ENCODE measurements around the gene RAPGEF5. TPM values are rescaled to one million over a fixed set of nuclear protein-coding genes. Genes with fewer than 3 reads are reported as not detected.

Gene RAPGEF5
- total and polyA plus RNA-seq, 12 donors = 5.1 to 87.0 (median 26.0) TPM

DNA sequence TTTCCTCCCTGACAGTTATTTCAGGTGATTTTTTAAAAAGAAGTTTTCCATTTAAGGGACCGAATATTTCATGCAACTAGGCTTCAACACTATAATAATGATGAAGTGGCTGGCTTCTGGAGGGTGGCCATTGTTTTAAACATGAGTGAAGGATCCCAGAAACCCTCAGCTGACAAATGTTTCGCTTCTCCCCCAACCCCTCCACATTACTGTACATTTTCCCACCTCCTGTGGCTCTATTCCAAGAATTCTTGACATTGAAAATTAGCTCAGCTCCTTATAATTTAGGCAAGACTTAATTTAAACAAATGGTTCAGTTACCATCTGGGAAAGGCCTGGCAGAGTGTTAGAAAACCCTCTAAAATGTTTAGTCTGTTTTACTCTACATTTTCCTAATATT lies 281.4 kb downstream of the RAPGEF5 start:
- H3K4me3 ChIP-seq = no peak overlapping the region
- H3K4me1 ChIP-seq (replicated peaks in 1 of 2) = no peaks in the 10 kb centered on the region
- H3K27ac ChIP-seq = no peak overlapping the region
- no peaks in the 10 kb centered on the region for H3K36me3 ChIP-seq (replicated peaks in 1 of 2)
- H3K9me3 ChIP-seq (replicated peaks in 1 of 3) = no peaks in the 10 kb centered on the region
- WGBS, 4 donors = 71 to 78% (median 75%) methylated on average over 2 of the region's 2 CpGs
- intact Hi-C loops (cut with DNase I) = no loop called here
- DNase-seq = no peak
- TF ChIP-seq POLR2A (IDR thresholded peaks at IDR 0.05) (no peak), CTCF (IDR thresholded peaks at IDR 0.05) (no peak)
- peaks cover 8% of the 10 kb centered on the region for H3K27me3 ChIP-seq

DNA sequence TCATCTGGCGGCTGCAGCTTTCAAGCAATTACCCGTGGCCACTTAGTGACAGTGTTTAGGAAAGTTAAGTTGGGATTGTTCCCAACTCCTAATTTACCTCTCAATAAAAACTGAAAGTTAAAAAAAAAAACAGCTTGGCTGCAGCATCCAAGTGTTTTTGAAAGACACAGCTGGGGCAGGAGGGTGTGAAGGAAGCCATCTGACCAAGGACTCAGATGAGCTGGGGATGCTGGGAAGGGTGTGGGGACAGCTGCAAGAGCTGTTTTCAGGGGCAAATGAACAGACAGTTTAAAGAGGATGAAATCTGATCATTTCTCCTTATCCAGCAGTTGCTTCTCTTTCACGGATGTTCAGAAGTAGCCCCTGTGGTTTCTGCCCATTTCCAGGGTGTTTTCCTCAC lies 282.1 kb downstream of the RAPGEF5 start:
- no peak for DNase-seq
- no peak overlapping the region for H3K27ac ChIP-seq
- intact Hi-C loops (cut with DNase I) = no loop called here
- TF ChIP-seq CTCF (IDR thresholded peaks at IDR 0.05) = no peak
- no peak for TF ChIP-seq POLR2A (IDR thresholded peaks at IDR 0.05)
- 56 to 72% (median 61%) methylated on average over 3 of the region's 3 CpGs for WGBS, 4 donors
- H3K36me3 ChIP-seq (replicated peaks in 1 of 2) = no peaks in the 10 kb centered on the region
- H3K9me3 ChIP-seq (replicated peaks in 1 of 3) = no peaks in the 10 kb centered on the region
- H3K4me3 ChIP-seq = no peak overlapping the region
- H3K27me3 ChIP-seq = peaks cover 8% of the 10 kb centered on the region
- no peaks in the 10 kb centered on the region for H3K4me1 ChIP-seq (replicated peaks in 1 of 2)

Small RNA genes lying within 50 kb of the gene (small RNA-seq; reads per million reads assigned to genes)
- 0 reads per million in 2 donors for gene RNA5SP227

Other genes starting within 250 kb of the RAPGEF5 start
- 1 to 10 TPM in 3 of 9 donors, under 1 TPM in 4, not detected in 2; 0.41 to 2.1 (median 0.97) TPM for gene STEAP1B, start 143.0 kb upstream of the RAPGEF5 start, total RNA-seq
- under 1 TPM; 0.20 to 0.40 (median 0.24) TPM for gene STEAP1B, start 143.0 kb upstream of the RAPGEF5 start, polyA plus RNA-seq